Measurements from ENCODE around the gene FCHSD1.

The FCHSD1 gene

GRCh38 chr5:141605523-141606277 is 45.5 kb downstream of the FCHSD1 start:
- peak; percentile 55 for DNase-seq (ENCODE audit: low spot score)
- TF ChIP-seq CTCF (IDR thresholded peaks at IDR 0.05; ENCODE audit: borderline replicate concordance, control extremely low read depth, extremely low read depth, insufficient read depth, missing control alignments) = no peak
- in situ Hi-C loops (cut with MboI; ENCODE audit: low sequenced_read_pairs, unreplicated experiment) = no loop called here

GRCh38 chr5:141603923-141604717 is 47.1 kb downstream of the FCHSD1 start:
- no peak for TF ChIP-seq CTCF (IDR thresholded peaks at IDR 0.05; ENCODE audit: borderline replicate concordance, control extremely low read depth, extremely low read depth, insufficient read depth, missing control alignments)
- in situ Hi-C loops (cut with MboI; ENCODE audit: low sequenced_read_pairs, unreplicated experiment) = no loop called here
- DNase-seq (ENCODE audit: low spot score) = no peak

- DNase-seq (ENCODE audit: low spot score) = no peak
- no peak for TF ChIP-seq CTCF (IDR thresholded peaks at IDR 0.05; ENCODE audit: borderline replicate concordance, control extremely low read depth, extremely low read depth, insufficient read depth, missing control alignments)
- in situ Hi-C loops (cut with MboI; ENCODE audit: low sequenced_read_pairs, unreplicated experiment) = no loop called here
Observed at GRCh38 chr5:141602606-141603005, 48.6 kb downstream of the FCHSD1 start.

- in situ Hi-C loops (cut with MboI; ENCODE audit: low sequenced_read_pairs, unreplicated experiment) = no loop called here
- DNase-seq (ENCODE audit: low spot score) = no peak
- TF ChIP-seq CTCF (IDR thresholded peaks at IDR 0.05; ENCODE audit: borderline replicate concordance, control extremely low read depth, extremely low read depth, insufficient read depth, missing control alignments) = no peak
Observed at GRCh38 chr5:141598391-141599345, 52.5 kb downstream of the FCHSD1 start.

- no peak for TF ChIP-seq CTCF (IDR thresholded peaks at IDR 0.05; ENCODE audit: borderline replicate concordance, control extremely low read depth, extremely low read depth, insufficient read depth, missing control alignments)
- DNase-seq (ENCODE audit: low spot score) = no peak
- in situ Hi-C loops (cut with MboI; ENCODE audit: low sequenced_read_pairs, unreplicated experiment) = no loop called here
Observed at GRCh38 chr5:141597814-141598213, 53.4 kb downstream of the FCHSD1 start.

- in situ Hi-C loops (cut with MboI; ENCODE audit: low sequenced_read_pairs, unreplicated experiment) = no loop called here
- TF ChIP-seq CTCF (IDR thresholded peaks at IDR 0.05; ENCODE audit: borderline replicate concordance, control extremely low read depth, extremely low read depth, insufficient read depth, missing control alignments) = no peak
Observed at GRCh38 chr5:141597394-141597793, 53.8 kb downstream of the FCHSD1 start.

More at GRCh38 chr5:141597394-141597793, 53.8 kb downstream of the FCHSD1 start:
- DNase-seq (ENCODE audit: low spot score) = no peak

Measured in GM13976 (cell line).